GM12865 (cell line): ENCODE results near the gene DND1.
"Not testable (repeated sequence)": the region's sequence is repeated elsewhere in the genome, so short reads cannot be mapped to it uniquely, and the experiment has no call there.

Experiments
- DNase-seq: peaks from one replicate; pipeline ENCODE4 v3.0.0; 2010; ENCODE audit warnings: low read depth
- H3K4me3 ChIP-seq: 2 replicates; pipeline ENCODE4 v1.5.1; 2011; ENCODE audit warnings: mild to moderate bottlenecking, low read depth, low read length, control low read depth
- TF ChIP-seq, protein P1 (sequence below): IDR thresholded peaks from 2 replicates; pipeline ENCODE4 v1.5.1; 2011; ENCODE audit warnings: low read length, control low read depth, low read depth, inconsistent platforms; ENCODE audit not compliant: insufficient read depth; ENCODE audit errors: missing control alignments

The DND1 gene

GRCh38 chr5:140678993-140679392 is 5.6 kb upstream of the DND1 start:
- H3K4me3 ChIP-seq, result no peak overlapping the region
- no peak for DNase-seq
- TF ChIP-seq, protein P1, sequence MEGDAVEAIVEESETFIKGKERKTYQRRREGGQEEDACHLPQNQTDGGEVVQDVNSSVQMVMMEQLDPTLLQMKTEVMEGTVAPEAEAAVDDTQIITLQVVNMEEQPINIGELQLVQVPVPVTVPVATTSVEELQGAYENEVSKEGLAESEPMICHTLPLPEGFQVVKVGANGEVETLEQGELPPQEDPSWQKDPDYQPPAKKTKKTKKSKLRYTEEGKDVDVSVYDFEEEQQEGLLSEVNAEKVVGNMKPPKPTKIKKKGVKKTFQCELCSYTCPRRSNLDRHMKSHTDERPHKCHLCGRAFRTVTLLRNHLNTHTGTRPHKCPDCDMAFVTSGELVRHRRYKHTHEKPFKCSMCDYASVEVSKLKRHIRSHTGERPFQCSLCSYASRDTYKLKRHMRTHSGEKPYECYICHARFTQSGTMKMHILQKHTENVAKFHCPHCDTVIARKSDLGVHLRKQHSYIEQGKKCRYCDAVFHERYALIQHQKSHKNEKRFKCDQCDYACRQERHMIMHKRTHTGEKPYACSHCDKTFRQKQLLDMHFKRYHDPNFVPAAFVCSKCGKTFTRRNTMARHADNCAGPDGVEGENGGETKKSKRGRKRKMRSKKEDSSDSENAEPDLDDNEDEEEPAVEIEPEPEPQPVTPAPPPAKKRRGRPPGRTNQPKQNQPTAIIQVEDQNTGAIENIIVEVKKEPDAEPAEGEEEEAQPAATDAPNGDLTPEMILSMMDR, result no peak

- H3K4me3 ChIP-seq, result no peak overlapping the region
- TF ChIP-seq, protein P1, result no peak
- DNase-seq, result peak; percentile 32
These were observed 4.6 kb upstream of the DND1 start for GRCh38 chr5:140677947-140678346.

DNA sequence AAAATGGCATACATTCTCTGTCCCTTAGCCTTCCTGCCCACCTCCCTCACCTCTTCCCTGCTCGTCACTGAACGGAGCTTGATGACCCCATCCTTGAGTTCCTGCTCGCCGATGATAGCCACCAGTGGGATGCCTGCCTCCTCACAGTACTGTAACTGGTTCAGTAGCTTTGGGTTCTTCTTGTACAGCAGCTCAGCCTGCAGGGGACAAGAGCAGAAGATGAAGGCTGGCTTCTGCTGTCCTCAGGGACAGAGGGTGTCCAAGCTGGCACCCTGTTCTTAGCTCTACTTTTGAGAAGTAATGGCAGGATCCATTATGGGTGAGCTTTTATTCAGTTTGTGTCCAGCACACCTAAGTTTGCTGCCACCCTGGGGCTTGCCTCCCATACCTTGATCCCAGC is 1.3 kb upstream of the DND1 start:
- no peak overlapping the region for H3K4me3 ChIP-seq
- no peak for DNase-seq
- TF ChIP-seq, protein P1, result no peak

DNA sequence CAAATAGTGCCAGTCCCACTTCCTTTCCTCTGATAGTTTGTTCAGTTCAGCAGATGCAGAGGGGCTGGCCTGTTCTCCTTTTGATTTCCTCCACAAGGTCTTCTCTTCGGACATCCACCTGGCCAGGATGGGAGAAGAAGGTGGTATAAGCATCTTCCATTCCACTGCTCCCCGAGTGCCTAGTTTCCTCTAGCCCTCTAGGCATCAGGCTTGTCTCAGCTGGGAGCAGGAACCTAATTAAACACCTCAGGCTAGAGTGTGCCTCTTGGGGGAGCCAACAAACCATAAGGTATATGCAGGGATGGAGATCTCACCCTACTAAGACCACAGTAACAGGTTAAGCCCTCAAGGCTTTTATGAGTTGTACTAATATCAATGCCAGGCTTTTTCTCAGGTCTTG is 835 bp upstream of the DND1 start:
- H3K4me3 ChIP-seq, result no peak overlapping the region
- TF ChIP-seq, protein P1, result no peak
- no peak for DNase-seq

DNA sequence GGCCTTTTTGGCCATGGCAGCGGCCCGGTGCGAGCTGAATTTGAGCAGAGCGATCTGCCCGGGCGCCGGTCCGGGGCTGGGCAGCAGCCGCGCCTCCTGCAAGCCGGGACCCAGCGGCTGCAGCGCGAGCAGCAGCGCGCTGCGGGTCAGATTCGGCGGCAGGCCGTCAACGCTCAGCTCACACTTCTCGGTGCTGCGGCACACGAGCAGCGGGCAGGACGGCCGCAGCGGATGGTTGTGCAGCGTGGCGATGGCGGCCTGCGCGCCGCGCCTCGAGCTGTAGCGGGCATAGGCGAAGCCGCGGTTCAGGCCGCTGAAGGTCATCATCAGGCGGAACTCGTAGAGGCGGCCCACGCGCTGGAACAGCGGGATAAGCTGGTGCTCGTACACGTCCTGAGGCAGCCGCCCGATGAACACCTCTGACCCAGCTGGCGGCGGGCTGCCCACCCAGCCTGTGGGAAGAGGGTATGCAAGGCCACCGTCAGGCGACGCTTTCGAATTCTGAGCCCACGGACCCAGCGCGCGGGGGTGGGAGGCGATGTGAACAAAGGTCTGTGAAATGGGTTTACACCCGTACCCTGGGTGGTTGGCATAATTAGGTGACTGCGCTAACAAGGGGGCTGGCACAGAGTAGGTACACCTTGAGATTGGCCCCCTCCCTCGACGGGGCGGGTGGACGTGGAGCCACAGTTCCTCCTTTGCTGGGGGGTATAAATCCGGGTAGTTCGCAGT is 755 bp downstream of the DND1 start:
- TF ChIP-seq, protein P1, result no peak
- DNase-seq, result no peak
- H3K4me3 ChIP-seq, result no peak overlapping the region

DNA sequence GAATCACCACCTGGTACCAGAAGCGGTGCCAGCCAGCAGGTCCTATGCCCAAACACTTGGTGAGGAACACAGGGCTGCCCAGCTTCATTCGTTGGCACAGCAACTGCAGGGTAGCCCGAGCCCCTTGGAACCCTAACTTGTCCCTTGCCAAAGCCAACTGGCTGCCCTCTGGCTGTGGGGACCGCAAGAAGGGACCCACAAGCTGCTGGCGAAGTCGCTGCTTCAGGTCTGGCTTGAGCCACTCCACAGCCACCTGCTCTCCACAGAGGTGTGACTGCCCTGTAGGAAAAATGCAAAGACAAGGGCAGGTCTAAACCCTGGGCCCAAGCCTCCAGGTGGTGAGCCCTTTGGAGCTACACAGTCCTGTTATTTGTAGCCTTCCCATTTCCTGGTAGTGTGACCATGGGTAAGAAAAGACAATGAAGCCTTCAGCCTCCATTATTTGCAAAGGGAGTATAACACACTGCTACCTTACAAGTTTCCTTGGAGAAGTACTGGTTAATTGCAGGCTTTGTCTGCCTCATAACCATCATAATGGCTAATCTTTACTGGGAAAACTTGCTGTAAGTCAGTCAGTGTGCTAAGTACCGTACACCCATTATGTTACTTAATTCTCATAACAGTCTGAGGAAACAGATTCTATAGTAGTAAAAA is 1.8 kb downstream of the DND1 start:
- TF ChIP-seq, protein P1, result no peak
- no peak overlapping the region for H3K4me3 ChIP-seq
- DNase-seq, result no peak

- DNase-seq, H3K4me3 ChIP-seq: not testable (repeated sequence)
These were observed 2.3 kb downstream of the DND1 start for GRCh38 chr5:140671035-140671434.
